IMR-90 (cell line): ENCODE data around the gene ELOVL5. TPM values are rescaled to one million over a fixed set of nuclear protein-coding genes. Genes with fewer than 3 reads are reported as not detected.

ENCODE experiments used
- ATAC-seq: fragments of 200-7000 bp; cut with Tn5 transposase; 2 replicates; pipeline ENCODE4 v1.9.1; 2020; ENCODE audit warnings: low read depth, mild to moderate bottlenecking, moderate library complexity
- BruUV-seq: library from RNA; stranded (reverse); fragments of 400-500 nt; replicated peaks from 2 replicates; lab custom pipeline; 2021; lab: Mats Ljungman, UMichigan
- CTCF ChIA-PET: fragments of 300-600 bp; formaldehyde crosslinking; extraction: SDS; loops from one replicate; lab custom pipeline; 2021; ENCODE audit warnings: antibody characterized with exemption; lab: Yijun Ruan, JAX
- POLR2A ChIA-PET: fragments of 300-600 bp; sonication (Branson Sonifier 250); formaldehyde crosslinking; loops from one replicate; lab custom pipeline; 2022; ENCODE audit warnings: antibody characterized with exemption; ENCODE audit not compliant: unreplicated experiment; lab: Charles Lee
- DNase-seq: peaks from one replicate; pipeline ENCODE4 v3.0.0; 2013
- H2AFZ ChIP-seq: replicated peaks from 2 replicates; pipeline ENCODE3; 2013; ENCODE audit warnings: low read length, mild to moderate bottlenecking; ENCODE audit not compliant: poor library complexity
- H2AK5ac ChIP-seq: 2 replicates; pipeline ENCODE4 v1.6.1; 2013; ENCODE audit warnings: low read depth, low read length, inconsistent platforms
- H2AK9ac ChIP-seq: replicated peaks from 2 replicates; pipeline ENCODE3; 2013; ENCODE audit warnings: mild to moderate bottlenecking, low read depth, low read length, moderate library complexity; ENCODE audit not compliant: poor library complexity
- H2BK120ac ChIP-seq: 2 replicates; pipeline ENCODE4 v1.6.1; 2013; ENCODE audit warnings: low read depth, low read length, inconsistent platforms
- H2BK15ac ChIP-seq: 3 replicates; pipeline ENCODE4 v1.6.1; 2013; ENCODE audit warnings: low read depth, low read length, inconsistent platforms
- H2BK20ac ChIP-seq: 2 replicates; pipeline ENCODE4 v1.6.1; 2013; ENCODE audit warnings: low read depth, mild to moderate bottlenecking, inconsistent platforms, low read length, moderate library complexity
- H2BK5ac ChIP-seq: 2 replicates; pipeline ENCODE4 v1.6.1; 2013; ENCODE audit warnings: mild to moderate bottlenecking, low read depth, low read length, inconsistent platforms; ENCODE audit not compliant: poor library complexity, severe bottlenecking
- H3K14ac ChIP-seq: replicated peaks from 2 replicates; pipeline ENCODE4 v1.6.1; 2013; ENCODE audit warnings: low read depth, low read length, inconsistent platforms
- H3K18ac ChIP-seq: 2 replicates; pipeline ENCODE4 v1.6.1; 2013; ENCODE audit warnings: low read depth, low read length, control low read depth
- H3K23ac ChIP-seq: 2 replicates; pipeline ENCODE4 v1.6.1; 2013; ENCODE audit warnings: low read depth, low read length, inconsistent platforms
- H3K27ac ChIP-seq: 2 replicates; pipeline ENCODE4 v1.5.1; 2013; ENCODE audit warnings: mild to moderate bottlenecking, control low read depth, low read length; ENCODE audit not compliant: insufficient read depth
- H3K27me3 ChIP-seq: 2 replicates; pipeline ENCODE4 v1.6.1; 2013; ENCODE audit warnings: low read length; ENCODE audit not compliant: control insufficient read depth, insufficient read depth
- H3K36me3 ChIP-seq: 2 replicates; pipeline ENCODE4 v1.6.1; 2013; ENCODE audit warnings: low read length, mixed read lengths; ENCODE audit not compliant: control insufficient read depth, insufficient read depth
- H3K4ac ChIP-seq: 2 replicates; pipeline ENCODE4 v1.6.1; 2013; ENCODE audit warnings: low read depth, low read length, inconsistent platforms
- H3K4me1 ChIP-seq: 2 replicates; pipeline ENCODE4 v1.6.1; 2013; ENCODE audit warnings: low read length, mixed read lengths; ENCODE audit not compliant: control insufficient read depth, insufficient read depth
- H3K4me2 ChIP-seq: 2 replicates; pipeline ENCODE4 v1.6.1; 2013; ENCODE audit warnings: low read depth, mild to moderate bottlenecking, control low read depth, low read length, moderate library complexity
- H3K4me3 ChIP-seq: 2 replicates; pipeline ENCODE4 v1.5.1; 2013; ENCODE audit warnings: low read depth, mild to moderate bottlenecking, control low read depth, low read length, moderate library complexity; ENCODE audit not compliant: insufficient read depth
- H3K56ac ChIP-seq: 2 replicates; pipeline ENCODE4 v1.6.1; 2013; ENCODE audit warnings: low read length, inconsistent platforms; ENCODE audit not compliant: insufficient read depth; ENCODE audit errors: extremely low read depth
- H3K79me1 ChIP-seq, 2 experiments: 2 replicates each; pipeline ENCODE4 v1.6.1; 2013; ENCODE audit warnings: low read length in 2 of 2, inconsistent platforms in 1 of 2, low read depth in 1 of 2
- H3K9ac ChIP-seq: 2 replicates; pipeline ENCODE4 v1.6.1; 2013; ENCODE audit warnings: low read depth, low read length, control low read depth
- H3K9me1 ChIP-seq: 2 replicates; pipeline ENCODE4 v1.6.1; 2013; ENCODE audit warnings: low read length, inconsistent platforms; ENCODE audit not compliant: insufficient read depth
- H3K9me3 ChIP-seq: 2 replicates; pipeline ENCODE4 v1.6.1; 2013; ENCODE audit warnings: low read length; ENCODE audit not compliant: control insufficient read depth, insufficient read depth
- H4K20me1 ChIP-seq: 2 replicates; pipeline ENCODE4 v1.6.1; 2013; ENCODE audit warnings: low read length, inconsistent platforms; ENCODE audit not compliant: insufficient read depth
- H4K5ac ChIP-seq: 2 replicates; pipeline ENCODE4 v1.6.1; 2013; ENCODE audit warnings: mild to moderate bottlenecking, low read depth, low read length, control low read depth
- H4K8ac ChIP-seq, 2 experiments: 2 replicates each; pipeline ENCODE4 v1.6.1; 2013; ENCODE audit warnings: low read depth in 2 of 2, low read length in 2 of 2, control low read depth in 1 of 2, inconsistent platforms in 1 of 2
- H4K91ac ChIP-seq: 2 replicates; pipeline ENCODE4 v1.6.1; 2013; ENCODE audit warnings: low read depth, low read length, inconsistent platforms; ENCODE audit not compliant: insufficient read depth
- POLR2A ChIP-seq: IDR thresholded peaks from 2 replicates; pipeline ENCODE4 v1.6.1; 2012; ENCODE audit warnings: mild to moderate bottlenecking, low read depth, low read length
- RCOR1 ChIP-seq: IDR thresholded peaks from 2 replicates; pipeline ENCODE4 v1.6.1; 2012; ENCODE audit warnings: mild to moderate bottlenecking, low read length, improper control_type of control experiment; ENCODE audit not compliant: insufficient replicate concordance
- WGBS, 2 experiments: methylation state at CpG; one replicate each; pipeline versions ENCODE4 v1.1.5 to v1.1.7; 2013; ENCODE audit warnings: missing lambda C conversion rate in 2 of 2; ENCODE audit not compliant: insufficient read length in 1 of 2; ENCODE audit errors: extremely low coverage in 2 of 2; 5-methylcytosine and 5-hydroxymethylcytosine counted together
- dilution Hi-C: fragments of 300-500 bp; cut with HindIII; formaldehyde crosslinking; loops from one replicate; pipeline ENCODE4 v1.14.3; 2018; ENCODE audit warnings: low sequenced_read_pairs; ENCODE audit not compliant: unreplicated experiment
- in situ Hi-C: fragments of 300-500 bp; cut with MboI; formaldehyde crosslinking; loops from 3 replicates; pipeline ENCODE4 v1.14.3; 2019; ENCODE audit warnings: low sequenced_read_pairs, inconsistent platforms, mixed read lengths
- intact Hi-C: fragments of 100-400 bp; cut with micrococcal nuclease; formaldehyde crosslinking; loops from 2 replicates; pipeline ENCODE4 v1.10.0; 2022
- polyA plus RNA-seq, 3 experiments: library from polyadenylated mRNA; depleted of rRNA; stranded (reverse); fragments of >200 nt; gene quantifications; 2 replicates each; pipeline ENCODE4 v1.2.3, GENCODE V29; 2012; ENCODE audit warnings: low replicate concordance in 1 of 3
- total RNA-seq: library from RNA; depleted of rRNA; stranded (reverse); fragments of >200 nt; gene quantifications from 2 replicates; pipeline ENCODE4 v1.2.3, GENCODE V29; 2012
- TF ChIP-seq, protein P1 (sequence below): conservative IDR thresholded peaks from 2 replicates; pipeline ENCODE4 v1.5.1; 2012; ENCODE audit warnings: mild to moderate bottlenecking, low read depth, low read length, improper control_type of control experiment

The ELOVL5 gene
- total and polyA plus RNA-seq, 2 of the 4 experiments (the other 2 are of a cell fraction): 32.1 to 42.3 TPM

DNA sequence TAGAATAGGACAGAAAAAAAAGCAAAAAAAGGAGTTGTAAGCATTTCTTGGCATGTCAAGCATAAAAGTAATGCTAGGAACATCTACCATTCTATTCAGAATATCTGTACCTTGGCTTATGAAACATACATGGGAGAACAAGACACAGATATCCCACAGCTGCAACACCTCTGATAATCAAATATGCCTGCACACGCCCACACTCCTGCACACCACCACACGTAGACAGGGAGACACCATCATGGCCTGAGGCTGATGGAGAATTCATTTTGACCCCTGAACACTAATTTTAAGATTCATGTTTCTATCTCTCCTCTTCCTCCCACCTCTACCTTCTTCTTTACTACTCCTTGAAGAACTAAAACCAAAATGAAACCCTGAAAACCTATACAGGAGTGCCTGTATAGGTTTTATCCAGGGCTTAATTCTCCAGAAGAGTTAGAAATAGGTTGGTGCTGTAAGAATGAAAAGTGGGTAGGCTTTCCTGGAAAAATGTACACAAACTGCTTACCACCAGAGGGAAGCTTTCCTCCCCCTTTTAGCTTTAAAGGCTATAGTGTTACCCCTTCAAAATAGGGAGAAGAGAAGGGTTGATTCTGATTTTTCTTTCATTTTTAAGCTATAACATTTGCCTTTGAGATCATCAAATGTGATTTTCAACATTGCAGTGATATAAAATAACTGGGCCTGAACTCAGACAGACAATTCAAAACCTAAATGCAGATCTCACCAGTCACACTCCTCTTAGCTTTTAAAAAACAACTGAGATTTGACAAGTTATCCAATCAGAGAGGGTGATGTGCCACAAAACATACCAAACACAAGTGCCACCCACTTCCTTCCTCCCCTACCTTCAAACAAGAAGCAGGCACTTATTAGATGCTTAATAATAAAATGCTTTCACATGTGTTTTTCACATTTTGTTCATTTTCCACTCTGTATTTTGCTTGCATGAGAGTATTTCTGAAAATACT is 57.9 kb downstream of the ELOVL5 start:
- Histone ChIP-seq H2AFZ (no peak overlapping the region), H2BK15ac (no peak overlapping the region), H3K23ac (no peak overlapping the region), H3K56ac (no peak overlapping the region), H2BK5ac (no peak overlapping the region), H4K91ac (no peak overlapping the region), H3K4me2 (no peak overlapping the region), H2AK9ac (no peak overlapping the region), H3K36me3 (peaks cover 16% of the 10 kb centered on the region), H3K9me3 (no peaks in the 10 kb centered on the region), H2BK120ac (no peak overlapping the region), H3K4me1 (peaks cover 2% of the 10 kb centered on the region; the same call in 1 of the 2 replicates), H3K14ac (no peak overlapping the region), H3K18ac (no peak overlapping the region), H3K4me3 (no peak overlapping the region), H3K4ac (no peak overlapping the region), H2BK20ac (no peak overlapping the region), H3K27me3 (no peaks in the 10 kb centered on the region), H4K5ac (no peak overlapping the region), H4K8ac (no peak overlapping the region), H3K27ac (no peak overlapping the region), H3K9me1 (peaks cover 12% of the 10 kb centered on the region; the same call in 1 of the 2 replicates), H3K9ac (no peak overlapping the region), H3K79me1 (peaks cover 10 to 38% of the 10 kb centered on the region in 2 experiments), H4K20me1 (0 out of 2 replicates have a peak, but pooled peaks cover 4% of the 10 kb centered on the region), H2AK5ac (no peak overlapping the region)
- DNase-seq (no peak), ATAC-seq (peak; percentile 29; the same call in 1 of the 2 replicates)
- CTCF ChIA-PET: interaction anchor here (0.6 kb wide), 1 partner anchor 313 kb away, joined by 6 read pairs; no protein-coding TSS in a partner anchor
- BruUV-seq: no TSS peak
- TF ChIP-seq, protein P1, sequence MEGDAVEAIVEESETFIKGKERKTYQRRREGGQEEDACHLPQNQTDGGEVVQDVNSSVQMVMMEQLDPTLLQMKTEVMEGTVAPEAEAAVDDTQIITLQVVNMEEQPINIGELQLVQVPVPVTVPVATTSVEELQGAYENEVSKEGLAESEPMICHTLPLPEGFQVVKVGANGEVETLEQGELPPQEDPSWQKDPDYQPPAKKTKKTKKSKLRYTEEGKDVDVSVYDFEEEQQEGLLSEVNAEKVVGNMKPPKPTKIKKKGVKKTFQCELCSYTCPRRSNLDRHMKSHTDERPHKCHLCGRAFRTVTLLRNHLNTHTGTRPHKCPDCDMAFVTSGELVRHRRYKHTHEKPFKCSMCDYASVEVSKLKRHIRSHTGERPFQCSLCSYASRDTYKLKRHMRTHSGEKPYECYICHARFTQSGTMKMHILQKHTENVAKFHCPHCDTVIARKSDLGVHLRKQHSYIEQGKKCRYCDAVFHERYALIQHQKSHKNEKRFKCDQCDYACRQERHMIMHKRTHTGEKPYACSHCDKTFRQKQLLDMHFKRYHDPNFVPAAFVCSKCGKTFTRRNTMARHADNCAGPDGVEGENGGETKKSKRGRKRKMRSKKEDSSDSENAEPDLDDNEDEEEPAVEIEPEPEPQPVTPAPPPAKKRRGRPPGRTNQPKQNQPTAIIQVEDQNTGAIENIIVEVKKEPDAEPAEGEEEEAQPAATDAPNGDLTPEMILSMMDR: peak; percentile 14; the same call in 1 of the 2 replicates
- no peak for TF ChIP-seq RCOR1
- no peak for TF ChIP-seq POLR2A
- in situ Hi-C loops (no loop called here), intact Hi-C loops (loop anchor here (5.0 kb wide), 1 partner anchor 56 kb away; the partner anchor contains the start of gene ELOVL5), dilution Hi-C loops (no loop called here)
- POLR2A ChIA-PET: no interaction called here
- no CpG with 5 or more reads among the region's 2 CpGs for WGBS, 2 experiments
